Dedifferentiated amniotic fluid mesenchymal stem cell (primary cell): Measurements from ENCODE around the gene FAM53B.
"Not testable (repeated sequence)": the region's sequence is repeated elsewhere in the genome, so short reads cannot be mapped to it uniquely, and the experiment has no call there.

Experiments
- DNase-seq: peaks from one replicate; pipeline ENCODE4 v3.0.0-alpha.2; 2016; ENCODE audit errors: extremely low spot score

FAM53B gene

GRCh38 chr10:124744102-124745050 lies at the start of gene FAM53B:
Gene FAM53B (minus strand): TSS chr10:124744378. CDS start chr10:124706713, 37,665 bp downstream.
- DNase-seq, result peak; percentile 75

GRCh38 chr10:124792998-124793352 lies 48.8 kb upstream of the FAM53B start:
- DNase-seq, result no peak

GRCh38 chr10:124791547-124792348 lies 47.6 kb upstream of the FAM53B start, which contains the start of gene EEF1AKMT2:
Gene EEF1AKMT2 (minus strand): TSS chr10:124791887. CDS start chr10:124791833, 54 bp downstream.
- peak; percentile 47 for DNase-seq

GRCh38 chr10:124782900-124783299 lies 38.7 kb upstream of the FAM53B start:
- DNase-seq, result not testable (repeated sequence)

GRCh38 chr10:124768791-124769190 lies 24.6 kb upstream of the FAM53B start:
- no peak for DNase-seq

- DNase-seq, result no peak
Observed at GRCh38 chr10:124765256-124765655, 21.1 kb upstream of the FAM53B start.

GRCh38 chr10:124763267-124763666 lies 19.1 kb upstream of the FAM53B start:
- DNase-seq, result peak; percentile 52

GRCh38 chr10:124762281-124762680 lies 18.1 kb upstream of the FAM53B start:
- no peak for DNase-seq

- no peak for DNase-seq
Observed at GRCh38 chr10:124756156-124756903, 12.2 kb upstream of the FAM53B start.

GRCh38 chr10:124755581-124755980 lies 11.4 kb upstream of the FAM53B start:
- no peak for DNase-seq

GRCh38 chr10:124754227-124754626 lies 10.0 kb upstream of the FAM53B start:
- DNase-seq, result no peak

GRCh38 chr10:124748953-124749645 lies 4.9 kb upstream of the FAM53B start:
- no peak for DNase-seq

GRCh38 chr10:124748166-124748565 lies 4.0 kb upstream of the FAM53B start:
- DNase-seq, result no peak

GRCh38 chr10:124747745-124748144 lies 3.6 kb upstream of the FAM53B start:
- no peak for DNase-seq

- DNase-seq, result no peak
Observed at GRCh38 chr10:124746992-124747391, 2.8 kb upstream of the FAM53B start.

- not testable (repeated sequence) for DNase-seq
Observed at GRCh38 chr10:124746447-124746846, 2.3 kb upstream of the FAM53B start.

GRCh38 chr10:124745673-124746072 lies 1.5 kb upstream of the FAM53B start:
- no peak for DNase-seq

- no peak for DNase-seq
Observed at GRCh38 chr10:124745252-124745651, 1.1 kb upstream of the FAM53B start.

GRCh38 chr10:124743191-124744101 lies 732 bp downstream of the FAM53B start:
- no peak for DNase-seq
